ENCODE measurements around the gene INHBC. TPM values are rescaled to one million over a fixed set of nuclear protein-coding genes. Genes with fewer than 3 reads are reported as not detected.
"Not testable (repeated sequence)": the region's sequence is repeated elsewhere in the genome, so short reads cannot be mapped to it uniquely, and the experiment has no call there.

INHBC gene, protein sequence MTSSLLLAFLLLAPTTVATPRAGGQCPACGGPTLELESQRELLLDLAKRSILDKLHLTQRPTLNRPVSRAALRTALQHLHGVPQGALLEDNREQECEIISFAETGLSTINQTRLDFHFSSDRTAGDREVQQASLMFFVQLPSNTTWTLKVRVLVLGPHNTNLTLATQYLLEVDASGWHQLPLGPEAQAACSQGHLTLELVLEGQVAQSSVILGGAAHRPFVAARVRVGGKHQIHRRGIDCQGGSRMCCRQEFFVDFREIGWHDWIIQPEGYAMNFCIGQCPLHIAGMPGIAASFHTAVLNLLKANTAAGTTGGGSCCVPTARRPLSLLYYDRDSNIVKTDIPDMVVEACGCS
- not detected for total RNA-seq

GRCh38 chr12:57434517-57435223 is at the start of gene INHBC:
Gene INHBC (plus strand): TSS chr12:57434784. CDS start chr12:57434887, 103 bp downstream.
- peak within 1 kb of the TSS; percentile 56 for H3K4me3 Mint-ChIP-seq
- H3K27me3 Mint-ChIP-seq, result no peaks in the 10 kb centered on the region
- no peaks in the 10 kb centered on the region for H3K9me3 Mint-ChIP-seq
- H3K27ac Mint-ChIP-seq, result peak within 1 kb of the TSS; percentile 79
- H3K4me1 Mint-ChIP-seq, result peaks cover 6% of the 10 kb centered on the region
- H3K36me3 Mint-ChIP-seq (ENCODE audit: low read depth), result peaks cover 7% of the 10 kb centered on the region
- ATAC-seq (replicated peaks), result no peak

DNA sequence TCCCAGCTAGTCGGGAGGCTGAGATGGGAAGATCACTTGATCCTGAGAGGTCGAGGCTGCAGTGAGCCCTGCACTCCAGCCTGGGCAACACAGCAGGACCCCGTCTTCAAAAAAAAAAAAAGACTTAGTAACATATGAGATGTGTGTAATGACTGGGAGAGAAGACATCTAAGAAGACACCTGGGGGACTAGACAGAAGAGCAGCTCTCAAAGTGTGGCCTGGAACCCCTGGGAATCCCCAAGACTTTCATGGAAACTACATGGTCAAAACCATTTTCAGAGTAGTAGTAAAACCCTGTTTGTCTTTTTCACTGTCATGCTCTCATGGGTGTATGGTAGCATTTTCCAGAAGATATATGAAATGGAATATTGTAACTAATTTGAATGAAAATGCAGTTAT is 49.0 kb upstream of the INHBC start:
- Mint-ChIP-seq H3K4me3 (no peak overlapping the region), H3K27ac (no peak overlapping the region), H3K9me3 (no peaks in the 10 kb centered on the region), H3K4me1 (peaks cover 5% of the 10 kb centered on the region), H3K27me3 (no peaks in the 10 kb centered on the region), H3K36me3 (ENCODE audit: low read depth) (peaks cover 53% of the 10 kb centered on the region)
- ATAC-seq (replicated peaks), result no peak

GRCh38 chr12:57386187-57386720 is 48.3 kb upstream of the INHBC start:
- peaks cover 56% of the 10 kb centered on the region for H3K36me3 Mint-ChIP-seq (ENCODE audit: low read depth)
- peaks cover 5% of the 10 kb centered on the region for H3K4me1 Mint-ChIP-seq
- H3K4me3 Mint-ChIP-seq, result no peak overlapping the region
- no peaks in the 10 kb centered on the region for H3K27me3 Mint-ChIP-seq
- no peak for ATAC-seq (replicated peaks)
- H3K9me3 Mint-ChIP-seq, result no peaks in the 10 kb centered on the region
- no peak overlapping the region for H3K27ac Mint-ChIP-seq

DNA sequence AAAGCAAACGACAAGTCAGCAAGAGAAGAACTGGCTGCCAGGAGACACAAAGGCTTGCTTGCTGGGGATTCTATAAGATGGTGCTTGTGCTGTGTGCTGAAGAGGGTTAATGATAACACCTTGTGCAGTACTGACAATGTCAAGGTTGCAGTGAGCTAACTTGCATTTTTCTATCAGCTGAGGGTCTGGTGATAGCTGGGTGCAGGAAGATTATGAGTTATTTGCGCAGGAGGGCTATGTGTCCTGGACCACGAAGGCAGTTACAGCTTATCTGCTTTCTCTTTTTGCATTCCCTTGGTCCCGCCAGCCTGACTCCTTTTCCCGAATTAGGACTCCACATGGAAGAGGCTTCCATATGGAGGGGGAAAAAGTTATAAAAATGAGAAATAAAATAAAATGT is 46.2 kb upstream of the INHBC start:
- Mint-ChIP-seq H3K9me3 (no peaks in the 10 kb centered on the region), H3K27ac (peak overlapping the region; percentile 65), H3K4me1 (peaks cover 5% of the 10 kb centered on the region), H3K27me3 (no peaks in the 10 kb centered on the region), H3K4me3 (no peak overlapping the region), H3K36me3 (ENCODE audit: low read depth) (peaks cover 76% of the 10 kb centered on the region)
- ATAC-seq (replicated peaks), result no peak

GRCh38 chr12:57389033-57389432 is 45.6 kb upstream of the INHBC start:
- H3K27ac Mint-ChIP-seq, result peak overlapping the region; percentile 65
- H3K9me3 Mint-ChIP-seq, result no peaks in the 10 kb centered on the region
- no peak overlapping the region for H3K4me3 Mint-ChIP-seq
- peaks cover 5% of the 10 kb centered on the region for H3K4me1 Mint-ChIP-seq
- peaks cover 77% of the 10 kb centered on the region for H3K36me3 Mint-ChIP-seq (ENCODE audit: low read depth)
- ATAC-seq (replicated peaks), result peak; percentile 88
- no peaks in the 10 kb centered on the region for H3K27me3 Mint-ChIP-seq

- Mint-ChIP-seq H3K9me3 (no peaks in the 10 kb centered on the region), H3K27ac (no peak overlapping the region), H3K4me1 (peaks cover 5% of the 10 kb centered on the region), H3K4me3 (no peak overlapping the region), H3K27me3 (no peaks in the 10 kb centered on the region), H3K36me3 (ENCODE audit: low read depth) (peaks cover 84% of the 10 kb centered on the region)
- no peak for ATAC-seq (replicated peaks)
These were observed 44.4 kb upstream of the INHBC start for GRCh38 chr12:57390174-57390573.

DNA sequence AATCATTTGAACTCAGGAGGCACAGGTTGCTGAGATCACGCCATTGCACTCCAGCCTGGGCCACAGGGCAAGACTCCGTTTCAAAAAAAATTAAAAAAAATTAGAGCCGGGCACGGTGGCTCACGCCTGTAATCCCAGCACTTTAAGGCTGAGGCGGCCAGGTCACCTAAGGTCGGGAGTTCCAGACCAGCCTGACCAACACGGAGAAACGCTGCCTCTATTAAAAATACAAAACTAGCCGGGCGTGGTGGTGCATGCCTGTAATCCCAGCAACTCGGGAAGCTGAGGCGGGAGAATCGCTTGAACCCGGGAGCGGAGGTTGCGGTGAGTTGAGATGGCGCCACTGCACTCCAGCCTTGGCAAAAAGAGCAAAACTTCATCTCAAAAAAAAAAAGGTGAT is 39.5 kb upstream of the INHBC start:
- H3K4me1 Mint-ChIP-seq, result peaks cover 7% of the 10 kb centered on the region
- ATAC-seq (replicated peaks), result no peak
- H3K27me3 Mint-ChIP-seq, result no peaks in the 10 kb centered on the region
- H3K9me3 Mint-ChIP-seq, result no peaks in the 10 kb centered on the region
- H3K27ac Mint-ChIP-seq, result no peak overlapping the region
- H3K36me3 Mint-ChIP-seq (ENCODE audit: low read depth), result peaks cover 73% of the 10 kb centered on the region
- no peak overlapping the region for H3K4me3 Mint-ChIP-seq

GRCh38 chr12:57397441-57397840 is 37.1 kb upstream of the INHBC start:
- Mint-ChIP-seq H3K27ac (no peak overlapping the region), H3K36me3 (ENCODE audit: low read depth) (peaks cover 50% of the 10 kb centered on the region), H3K27me3 (no peaks in the 10 kb centered on the region), H3K9me3 (no peaks in the 10 kb centered on the region), H3K4me3 (no peak overlapping the region), H3K4me1 (peaks cover 7% of the 10 kb centered on the region)
- no peak for ATAC-seq (replicated peaks)

GRCh38 chr12:57399718-57400463 is 34.7 kb upstream of the INHBC start:
- Mint-ChIP-seq H3K36me3 (ENCODE audit: low read depth) (peaks cover 27% of the 10 kb centered on the region), H3K27ac (peak overlapping the region; percentile 48)
- H3K4me1 Mint-ChIP-seq; ATAC-seq (replicated peaks); H3K9me3 Mint-ChIP-seq; H3K4me3 Mint-ChIP-seq; H3K27me3 Mint-ChIP-seq: not testable (repeated sequence)

- H3K4me3 Mint-ChIP-seq, result no peak overlapping the region
- no peaks in the 10 kb centered on the region for H3K9me3 Mint-ChIP-seq
- no peaks in the 10 kb centered on the region for H3K27me3 Mint-ChIP-seq
- no peak overlapping the region for H3K27ac Mint-ChIP-seq
- H3K4me1 Mint-ChIP-seq, result peaks cover 15% of the 10 kb centered on the region
- ATAC-seq (replicated peaks), result no peak
- H3K36me3 Mint-ChIP-seq (ENCODE audit: low read depth), result peaks cover 15% of the 10 kb centered on the region
These were observed 33.4 kb upstream of the INHBC start for GRCh38 chr12:57401165-57401564.

DNA sequence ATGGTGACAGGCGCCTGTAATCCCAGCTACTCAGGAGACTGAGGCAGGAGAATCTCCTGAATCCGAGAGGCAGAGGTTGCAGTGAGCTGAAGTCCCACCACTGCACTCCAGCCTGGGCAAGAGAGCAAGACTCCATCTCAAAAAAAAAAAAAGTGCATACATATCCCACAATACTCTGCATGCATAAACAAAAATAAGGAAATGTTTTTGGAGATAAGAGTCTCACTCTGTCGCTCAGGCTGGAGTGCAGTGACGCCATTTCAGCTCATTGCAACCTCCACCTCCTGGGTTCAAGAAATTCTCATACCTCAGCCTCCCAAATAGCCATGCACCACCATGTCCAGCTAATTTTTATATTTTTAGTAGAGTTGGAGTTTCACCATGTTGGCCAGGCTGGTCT is 32.4 kb upstream of the INHBC start:
- ATAC-seq (replicated peaks); H3K27ac Mint-ChIP-seq: not testable (repeated sequence)
- peaks cover 15% of the 10 kb centered on the region for H3K4me1 Mint-ChIP-seq

DNA sequence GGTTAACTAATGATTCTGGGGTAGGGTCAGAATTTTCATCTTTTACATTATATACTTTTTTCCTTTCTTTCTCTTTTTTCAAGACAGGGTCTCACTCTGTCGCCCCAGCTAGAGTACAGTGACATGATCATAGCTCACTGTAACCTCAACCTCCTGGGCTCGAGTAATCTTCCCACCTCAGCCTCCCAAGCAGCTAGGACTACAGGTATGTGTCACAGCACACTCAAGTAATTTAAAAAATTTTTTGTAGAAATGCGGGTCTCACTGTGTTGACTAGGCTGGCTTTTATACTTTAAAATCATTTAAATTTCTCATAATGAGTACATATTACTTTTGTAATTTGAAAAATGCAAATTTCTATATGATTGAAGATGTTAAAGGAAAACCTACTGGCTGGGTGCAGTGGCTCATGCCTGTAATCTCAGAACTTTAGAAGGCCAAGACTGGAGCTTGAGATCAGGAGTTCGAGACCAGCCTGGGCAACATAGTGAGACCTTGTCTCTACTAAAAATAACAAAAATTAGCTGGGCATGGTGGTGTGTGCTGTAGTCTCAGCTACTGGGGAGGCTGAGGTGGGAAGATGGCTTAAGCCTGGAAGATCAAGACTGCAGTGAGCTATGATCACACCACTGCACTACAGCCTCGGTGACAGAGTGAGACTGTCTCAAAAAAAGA is 29.5 kb upstream of the INHBC start:
- ATAC-seq (replicated peaks), result peak; percentile 98
- peak overlapping the region; percentile 65 for H3K27ac Mint-ChIP-seq
- no peaks in the 10 kb centered on the region for H3K36me3 Mint-ChIP-seq (ENCODE audit: low read depth)
- H3K4me3 Mint-ChIP-seq, result no peak overlapping the region
- no peaks in the 10 kb centered on the region for H3K27me3 Mint-ChIP-seq
- H3K4me1 Mint-ChIP-seq, result peaks cover 8% of the 10 kb centered on the region
- no peaks in the 10 kb centered on the region for H3K9me3 Mint-ChIP-seq

More for the DNA sequence above, 32.4 kb upstream of the INHBC start:
- H3K36me3 Mint-ChIP-seq (ENCODE audit: low read depth); H3K27me3 Mint-ChIP-seq; H3K9me3 Mint-ChIP-seq; H3K4me3 Mint-ChIP-seq: not testable (repeated sequence)

DNA sequence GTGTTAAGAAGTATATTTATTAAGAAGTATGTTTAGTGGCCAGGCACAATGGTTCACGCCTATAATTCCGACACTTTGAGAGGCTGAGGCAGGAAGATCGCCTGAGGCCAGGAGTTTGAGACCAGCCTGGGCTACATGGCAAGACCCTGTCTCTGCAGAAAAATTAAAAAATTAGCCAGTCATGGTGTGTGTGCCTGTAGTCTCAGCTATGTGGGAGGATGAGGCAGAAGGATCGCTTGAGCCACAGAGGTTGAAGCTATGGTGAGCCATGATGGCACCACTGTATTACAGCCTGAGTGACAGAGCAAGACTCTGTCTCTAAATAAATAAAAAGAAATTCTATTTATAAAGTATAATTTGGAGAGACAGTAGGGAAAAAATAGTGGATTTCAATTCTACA is 24.1 kb upstream of the INHBC start:
- Mint-ChIP-seq H3K27me3 (no peaks in the 10 kb centered on the region), H3K4me3 (no peak overlapping the region), H3K36me3 (ENCODE audit: low read depth) (peaks cover 4% of the 10 kb centered on the region), H3K27ac (no peak overlapping the region), H3K4me1 (peaks cover 4% of the 10 kb centered on the region), H3K9me3 (no peaks in the 10 kb centered on the region)
- no peak for ATAC-seq (replicated peaks)

- not testable (repeated sequence) for H3K4me3 Mint-ChIP-seq; H3K9me3 Mint-ChIP-seq; ATAC-seq (replicated peaks); H3K27me3 Mint-ChIP-seq; H3K27ac Mint-ChIP-seq
- Mint-ChIP-seq H3K4me1 (peaks cover 11% of the 10 kb centered on the region), H3K36me3 (ENCODE audit: low read depth) (peaks cover 11% of the 10 kb centered on the region)
These were observed 20.4 kb upstream of the INHBC start for GRCh38 chr12:57414160-57414559.
